Measurements from ENCODE around the gene LRRC71.

GRCh38 chr1:156948708-156949107 lies 28.3 kb downstream of the LRRC71 start:
- TF ChIP-seq POLR2A (IDR thresholded peaks at IDR 0.05) (no peak), CTCF (IDR thresholded peaks at IDR 0.05) (no peak)

Measured in Peyer's patch (tissue), 4 donors.